MCF 10A (cell line): ENCODE measurements around the gene PCSK7. TPM values are rescaled to one million over a fixed set of nuclear protein-coding genes. Genes with fewer than 3 reads are reported as not detected.

Experiments used
- BruUV-seq: library from RNA; stranded (reverse); fragments of 400-500 nt; replicated peaks from 2 replicates; lab custom pipeline; 2021; lab: Mats Ljungman, UMichigan
- CTCF ChIA-PET: fragments of 300-600 bp; sonication (Branson Sonifier 250); formaldehyde crosslinking; extraction: SDS; loops from one replicate; lab custom pipeline; 2021; ENCODE audit warnings: antibody characterized with exemption, inconsistent platforms; lab: Yijun Ruan, JAX
- POLR2A ChIA-PET: fragments of 300-600, 350-650 bp; sonication (Branson Sonifier 250); formaldehyde crosslinking; extraction: SDS; loops from one replicate; lab custom pipeline; 2020; ENCODE audit warnings: antibody characterized with exemption, inconsistent platforms; lab: Yijun Ruan, JAX
- DNase-seq: peaks from one replicate; pipeline ENCODE4 v3.0.0-alpha.2; 2018; ENCODE audit not compliant: unreplicated experiment
- H3K27ac Mint-ChIP-seq: one replicate; pipeline ENCODE4 v1.8.0; 2022; ENCODE audit warnings: mild to moderate bottlenecking, low read depth, mixed read lengths; ENCODE audit not compliant: unreplicated experiment
- H3K27me3 Mint-ChIP-seq: one replicate; pipeline ENCODE4 v1.8.0; 2022; ENCODE audit warnings: mixed read lengths; ENCODE audit not compliant: insufficient read depth, unreplicated experiment
- H3K36me3 Mint-ChIP-seq: one replicate; pipeline ENCODE4 v1.8.0; 2022; ENCODE audit warnings: mild to moderate bottlenecking, moderate library complexity, mixed read lengths; ENCODE audit not compliant: insufficient read depth, unreplicated experiment
- H3K4me1 Mint-ChIP-seq: one replicate; pipeline ENCODE4 v1.8.0; 2022; ENCODE audit warnings: mixed read lengths; ENCODE audit not compliant: insufficient read depth, unreplicated experiment
- H3K4me3 Mint-ChIP-seq: one replicate; pipeline ENCODE4 v1.8.0; 2022; ENCODE audit warnings: mild to moderate bottlenecking, moderate library complexity, mixed read lengths; ENCODE audit not compliant: unreplicated experiment
- H3K9me3 Mint-ChIP-seq: one replicate; pipeline ENCODE4 v1.8.0; 2022; ENCODE audit warnings: mixed read lengths; ENCODE audit not compliant: unreplicated experiment
- CTCF ChIP-seq: fragments of 200-600 bp; IDR thresholded peaks from one replicate; pipeline ENCODE4 v1.8.0; 2022; ENCODE audit warnings: antibody characterized with exemption, mild to moderate bottlenecking; ENCODE audit not compliant: unreplicated experiment
- intact Hi-C: fragments of 100-400 bp; cut with micrococcal nuclease; formaldehyde crosslinking; loops from 2 replicates; pipeline ENCODE4 v1.14.1; 2022
- total RNA-seq: library from RNA; stranded (reverse); gene quantifications from 2 replicates; pipeline ENCODE4 v1.2.3, GENCODE V29; 2022

The PCSK7 gene
- total RNA-seq, 1 experiment from 2014 or later: 58.6 TPM

- H3K27ac Mint-ChIP-seq: no peak overlapping the region
- ChIA-PET POLR2A (interaction anchor here (0.7 to 0.9 kb wide), 3 partner anchors 19 to 390 kb away, joined by 3 to 6 read pairs (median 3); no protein-coding TSS in a partner anchor), CTCF (no interaction called here)
- H3K9me3 Mint-ChIP-seq: no peaks in the 10 kb centered on the region
- no peak for DNase-seq
- H3K4me3 Mint-ChIP-seq: peak overlapping the region; percentile 38
- H3K27me3 Mint-ChIP-seq: no peaks in the 10 kb centered on the region
- TF ChIP-seq CTCF: no peak
- no peaks in the 10 kb centered on the region for H3K4me1 Mint-ChIP-seq
- no TSS peak for BruUV-seq
- intact Hi-C loops: no loop called here
- no peaks in the 10 kb centered on the region for H3K36me3 Mint-ChIP-seq
Measured at GRCh38 chr11:117198613-117199012, 33.3 kb downstream of the PCSK7 start.

- intact Hi-C loops: no loop called here
Measured at GRCh38 chr11:117197516-117198456, 34.1 kb downstream of the PCSK7 start.

GRCh38 chr11:117197006-117197405 lies 34.9 kb downstream of the PCSK7 start:
- POLR2A ChIA-PET: interaction anchor here (0.6 kb wide), 1 partner anchor 10 kb away, joined by 5 read pairs; no protein-coding TSS in a partner anchor
- no peak overlapping the region for H3K27ac Mint-ChIP-seq

More at GRCh38 chr11:117197516-117198456, 34.1 kb downstream of the PCSK7 start:
- ChIA-PET POLR2A (interaction anchor here (0.6 to 0.9 kb wide), 3 partner anchors 11 to 389 kb away, joined by 3 to 6 read pairs (median 5); no protein-coding TSS in a partner anchor), CTCF (interaction anchor here (1.1 to 1.5 kb wide), 3 partner anchors 14 to 29 kb away, joined by 3 to 12 read pairs (median 4); no protein-coding TSS in a partner anchor)
- Mint-ChIP-seq H3K36me3 (peaks cover 1% of the 10 kb centered on the region), H3K27ac (no peak overlapping the region), H3K27me3 (no peaks in the 10 kb centered on the region), H3K4me1 (no peaks in the 10 kb centered on the region), H3K9me3 (no peaks in the 10 kb centered on the region), H3K4me3 (no peak overlapping the region)
- peak; percentile 28 for TF ChIP-seq CTCF
- no TSS peak for BruUV-seq
- DNase-seq: no peak

More at GRCh38 chr11:117197006-117197405, 34.9 kb downstream of the PCSK7 start:
- intact Hi-C loops: no loop called here
- BruUV-seq: no TSS peak
- Mint-ChIP-seq H3K36me3 (peaks cover 7% of the 10 kb centered on the region), H3K27me3 (no peaks in the 10 kb centered on the region), H3K4me1 (no peaks in the 10 kb centered on the region), H3K9me3 (no peaks in the 10 kb centered on the region), H3K4me3 (no peak overlapping the region)
- CTCF ChIA-PET: interaction anchor here (1.0 to 1.5 kb wide), 4 partner anchors 11 to 30 kb away, joined by 3 to 12 read pairs (median 4); no protein-coding TSS in a partner anchor
- DNase-seq: no peak
- TF ChIP-seq CTCF: no peak
